HG03460 (cell line): ENCODE measurements around the gene TUT1.
"Not testable (repeated sequence)": the region's sequence is repeated elsewhere in the genome, so short reads cannot be mapped to it uniquely, and the experiment has no call there.

Experiments used
- ATAC-seq: cut with Tn5 transposase; IDR thresholded peaks from one replicate; pipeline ENCODE4 v1.9.1; 2021; ENCODE audit not compliant: unreplicated experiment

Gene TUT1

DNA sequence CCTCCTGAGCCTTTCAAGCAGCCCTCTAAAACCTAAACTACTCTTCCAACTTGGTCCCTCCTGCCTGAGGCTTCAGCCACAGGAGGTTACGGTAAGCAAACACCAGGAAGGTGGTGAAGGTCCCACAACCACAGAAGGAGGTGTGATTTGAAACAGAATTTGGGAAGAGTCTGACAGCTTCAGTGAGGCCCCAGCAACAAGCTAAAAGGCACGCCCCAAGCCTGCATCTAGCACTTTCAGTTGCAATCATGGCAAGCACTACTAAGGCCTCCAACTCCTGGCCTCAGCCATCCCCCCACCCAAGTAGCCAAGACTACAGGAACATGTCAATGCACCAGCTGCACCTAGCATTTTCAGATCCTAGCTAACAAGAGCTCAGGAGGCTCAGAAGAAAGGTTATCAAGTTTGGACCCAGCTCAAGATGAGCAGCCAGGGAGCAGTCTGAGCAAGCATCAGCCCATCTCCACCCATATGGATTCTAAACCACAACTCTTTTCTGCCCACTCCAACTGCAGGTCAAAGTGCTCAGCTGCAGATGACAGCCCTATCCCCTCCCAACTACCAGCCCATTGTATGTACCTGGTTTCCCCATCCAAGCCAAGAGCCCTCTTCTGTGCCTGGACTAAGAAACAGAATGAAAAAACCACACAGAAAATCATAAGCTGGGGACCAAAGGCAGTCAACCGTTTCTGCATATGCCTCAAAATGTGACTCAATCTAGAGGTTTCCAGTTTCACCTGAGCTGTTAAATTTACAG lies 34.3 kb downstream of the TUT1 start:
- ATAC-seq, result peak; percentile 17

GRCh38 chr11:62556108-62556874 lies 35.0 kb downstream of the TUT1 start:
- ATAC-seq, result peak; percentile 33

- ATAC-seq, result peak; percentile 36
Observed at GRCh38 chr11:62555464-62556107, 35.7 kb downstream of the TUT1 start.

DNA sequence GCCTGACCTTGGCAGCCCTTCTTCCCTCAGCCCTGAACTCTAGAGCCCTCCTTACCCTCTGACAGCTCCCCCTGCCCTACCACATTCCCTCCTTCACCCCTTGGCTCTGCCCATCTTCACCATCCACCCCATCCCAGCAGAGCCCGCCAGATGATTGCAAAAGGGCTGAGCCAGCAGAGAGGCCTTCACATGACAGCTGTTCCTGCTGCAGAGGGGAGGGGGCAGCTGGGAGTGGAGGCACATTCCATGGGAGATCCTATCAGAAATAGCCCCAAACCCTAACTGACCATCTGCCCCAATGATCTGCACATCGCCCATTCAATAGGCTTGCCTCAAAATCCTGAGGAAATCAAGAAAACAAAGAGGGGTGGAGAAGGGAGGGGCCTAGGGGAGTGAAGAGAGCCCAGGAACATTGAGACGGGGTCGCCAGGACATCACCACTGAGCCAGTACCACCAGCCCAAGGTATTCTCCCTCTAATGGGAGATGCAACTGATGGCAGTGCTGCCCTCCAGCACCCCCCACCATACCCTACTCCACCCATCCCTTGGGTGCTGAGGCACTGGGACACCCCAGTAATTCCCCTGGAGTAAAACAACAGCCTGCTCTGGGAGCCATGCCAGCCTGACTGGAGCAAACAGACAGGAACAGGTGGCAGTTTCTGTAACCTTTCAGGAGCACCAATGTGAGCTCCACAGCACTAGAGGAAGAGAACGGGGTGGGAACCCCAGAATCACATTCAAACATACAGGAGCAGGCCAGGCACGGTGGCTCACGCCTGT lies 36.7 kb downstream of the TUT1 start:
- ATAC-seq, result no peak

GRCh38 chr11:62553839-62554361 lies 37.4 kb downstream of the TUT1 start:
- ATAC-seq, result no peak

GRCh38 chr11:62553080-62553838 lies 38.1 kb downstream of the TUT1 start:
- ATAC-seq, result no peak

DNA sequence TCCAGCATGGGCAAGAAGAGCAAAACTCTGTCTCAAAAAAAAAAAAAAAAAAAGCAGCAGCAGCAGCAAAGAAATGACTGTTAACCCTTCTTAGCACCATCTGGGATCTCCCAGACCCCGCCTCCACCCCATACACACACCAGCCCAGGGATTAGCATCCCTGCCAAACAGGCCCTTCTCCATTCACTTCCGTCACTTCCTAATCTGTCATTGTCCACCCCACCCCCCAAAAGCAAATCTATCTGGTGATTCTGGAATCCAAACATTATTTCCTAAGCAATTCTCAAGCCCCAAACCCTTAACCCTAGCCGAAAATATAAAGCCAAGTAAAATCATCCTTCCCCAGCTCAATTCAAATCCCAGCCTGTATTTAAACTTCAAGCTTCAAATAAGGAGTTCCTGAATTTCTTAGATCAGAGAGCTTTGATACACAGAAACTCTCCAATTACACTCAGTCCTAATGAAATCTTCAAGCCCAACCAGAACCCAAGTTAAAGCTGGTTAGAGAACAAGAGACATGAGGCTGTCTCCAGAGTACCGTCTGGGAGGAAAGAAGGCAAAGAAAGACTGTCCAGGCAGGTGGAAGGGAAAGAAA lies 38.7 kb downstream of the TUT1 start:
- no peak for ATAC-seq

GRCh38 chr11:62550478-62550877 lies 40.8 kb downstream of the TUT1 start:
- not testable (repeated sequence) for ATAC-seq

- no peak for ATAC-seq
Observed at GRCh38 chr11:62548545-62549335, 42.6 kb downstream of the TUT1 start.

DNA sequence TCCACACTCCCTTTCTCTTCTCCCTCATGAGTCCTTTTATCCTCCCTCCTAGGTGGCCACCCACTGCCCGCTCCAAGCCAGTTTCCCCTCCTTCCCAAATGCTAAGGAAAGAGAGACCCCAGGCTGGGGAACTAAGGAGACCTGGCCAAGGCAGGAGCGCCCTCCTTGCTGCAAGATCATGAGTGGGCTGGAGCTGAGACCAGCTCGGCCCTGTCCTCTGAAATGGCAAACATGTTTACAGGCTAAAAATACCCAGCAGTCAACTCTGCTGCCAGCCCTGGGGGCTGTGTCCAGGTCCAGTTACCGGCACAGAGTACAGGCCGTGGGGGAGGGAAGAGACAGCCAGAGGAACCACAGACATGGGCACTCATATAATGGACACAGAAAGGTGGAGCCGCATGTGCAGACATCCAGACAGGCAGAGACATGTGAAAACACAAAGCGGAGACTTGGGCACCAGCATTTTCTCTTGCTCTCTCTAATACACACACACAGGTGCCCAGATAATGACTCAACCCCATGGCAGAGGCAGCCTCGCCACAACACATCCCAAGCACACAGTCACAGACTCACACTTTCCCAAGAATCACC lies 43.5 kb downstream of the TUT1 start:
- no peak for ATAC-seq

DNA sequence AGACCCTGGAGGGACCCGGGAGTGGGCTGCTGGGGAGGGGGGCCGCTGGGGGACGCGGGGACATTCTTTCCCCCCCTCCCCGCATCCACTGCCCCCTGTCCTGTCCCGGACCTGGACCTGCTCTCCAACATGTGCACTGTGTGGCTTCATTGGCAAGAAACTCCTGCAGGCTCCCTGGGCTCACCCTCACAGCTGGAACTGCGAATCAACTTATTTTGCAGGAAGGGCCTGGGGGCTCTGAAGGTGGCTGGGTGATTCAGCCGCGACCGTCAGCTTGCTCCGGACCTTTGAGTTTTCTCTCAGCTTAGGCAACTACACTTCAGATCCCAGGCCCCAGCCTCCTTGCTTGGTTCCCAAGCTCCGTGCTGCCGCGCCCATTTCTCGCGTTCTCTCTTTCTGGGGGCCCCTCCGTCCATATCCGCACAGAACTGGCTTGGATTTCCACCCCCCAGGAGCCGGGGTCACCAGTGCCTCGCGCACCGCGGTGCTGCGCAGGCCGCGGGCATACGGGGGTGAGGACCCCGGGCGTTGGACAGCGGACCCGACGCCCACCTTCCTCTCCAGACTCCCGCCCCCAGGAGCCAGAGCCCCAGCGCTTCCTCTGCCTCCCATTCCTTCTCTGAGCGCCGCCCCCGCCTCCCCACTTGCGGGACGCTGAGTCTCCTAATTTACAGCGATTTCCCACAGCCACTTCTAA lies 44.2 kb downstream of the TUT1 start:
- no peak for ATAC-seq

GRCh38 chr11:62546244-62546928 lies 44.9 kb downstream of the TUT1 start, which contains the start of gene AHNAK:
Gene AHNAK, minus strand, starts transcription at chr11:62546806. Its CDS starts 10,708 bp downstream, at chr11:62536098.
- no peak for ATAC-seq

- no peak for ATAC-seq
Observed at GRCh38 chr11:62545437-62546243, 45.7 kb downstream of the TUT1 start.

- ATAC-seq, result no peak
Observed at GRCh38 chr11:62544581-62545436, 46.5 kb downstream of the TUT1 start.

GRCh38 chr11:62543680-62544444 lies 47.5 kb downstream of the TUT1 start:
- no peak for ATAC-seq
